ENCODE results near the gene TGDS. TPM values are rescaled to one million over a fixed set of nuclear protein-coding genes. Genes with fewer than 3 reads are reported as not detected.
A peak's percentile ranks its signal among the peaks of the same experiment; 100 is the strongest.

The TGDS gene
- total and polyA plus RNA-seq, 5 donors from 2014 or later: 6.1 to 21.2 (median 14.5) TPM

DNA sequence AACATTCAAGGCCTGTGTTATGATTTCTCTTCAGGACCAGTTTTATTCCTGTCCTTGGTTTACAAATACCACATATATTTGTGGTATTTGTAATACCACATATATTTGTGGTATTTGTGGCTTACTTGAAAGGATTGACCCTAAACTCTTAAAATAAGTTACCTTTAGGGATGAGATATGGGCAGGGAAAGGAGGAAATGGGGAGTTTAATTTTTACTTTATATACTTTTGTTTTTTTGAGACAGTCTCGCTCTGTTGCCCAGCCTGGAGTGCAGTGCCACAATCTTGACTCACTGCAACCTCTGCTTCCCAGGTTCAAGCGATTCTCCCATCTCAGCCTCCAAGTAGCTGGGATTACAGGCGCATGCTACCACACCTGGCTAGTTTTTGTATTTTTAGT is 2.3 kb upstream of the TGDS start:
- DNase-seq (no peak), ATAC-seq (ENCODE audit: low read depth in 2 of 2) (no peak)
- Histone ChIP-seq H3K27ac (ENCODE audit: insufficient read depth, low read length, poor library complexity, severe bottlenecking) (no peak overlapping the region), H3K27me3 (ENCODE audit: control insufficient read depth, insufficient read depth, low read length) (no peaks in the 10 kb centered on the region), H3K4me3 (ENCODE audit: low read depth, low read length) (no peak overlapping the region), H3K4me1 (ENCODE audit: control insufficient read depth, insufficient read depth, low read length, poor library complexity, severe bottlenecking) (peaks cover 33% of the 10 kb centered on the region), H3K9me3 (ENCODE audit: control insufficient read depth in 2 of 2, low read length in 2 of 2) (no peaks in the 10 kb centered on the region), H3K36me3 (ENCODE audit: control insufficient read depth, insufficient read depth, low read length) (no peaks in the 10 kb centered on the region)
- H3K4me1 Mint-ChIP-seq: peaks cover 37 to 53% (median 41%) of the 10 kb centered on the region in 4 donors
- no peaks in the 10 kb centered on the region for H3K36me3 Mint-ChIP-seq
- peak overlapping the region in 2 of 4 donors; percentile 38 to 73 for H3K4me3 Mint-ChIP-seq
- H3K9me3 Mint-ChIP-seq: peaks cover 0 to 1% (median 0%) of the 10 kb centered on the region in 7 donors
- H3K27me3 Mint-ChIP-seq: no peaks in the 10 kb centered on the region
- peak overlapping the region in 1 of 3 donors; percentile 25 for H3K27ac Mint-ChIP-seq

DNA sequence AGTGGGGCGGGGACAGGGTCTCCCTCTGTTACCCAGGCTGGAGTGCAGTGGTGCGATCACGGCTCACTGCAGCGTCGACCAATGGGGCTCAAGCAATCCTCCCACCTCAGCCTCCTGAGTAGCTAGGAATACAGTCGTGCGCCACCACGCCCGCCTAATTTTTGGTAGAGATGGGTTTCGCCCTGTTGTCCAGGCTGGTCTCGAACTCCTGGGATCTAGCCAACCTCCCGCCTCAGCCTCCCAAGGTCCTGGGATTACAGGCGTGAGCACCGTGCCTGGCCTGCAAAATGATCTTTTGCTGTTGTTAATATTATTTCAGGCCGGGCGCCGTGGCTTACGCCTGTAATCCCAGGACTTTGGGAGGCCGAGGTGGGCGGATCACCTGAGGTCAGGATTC is 621 bp upstream of the TGDS start:
- H3K4me3 Mint-ChIP-seq: peak overlapping the region; percentile 88 to 98 (median 96)
- H3K36me3 ChIP-seq (ENCODE audit: control insufficient read depth, insufficient read depth, low read length): peaks cover 10% of the 10 kb centered on the region
- peak overlapping the region; percentile 94 for H3K4me3 ChIP-seq (ENCODE audit: low read depth, low read length)
- no peak for ATAC-seq (ENCODE audit: low read depth in 2 of 2)
- peaks cover 29% of the 10 kb centered on the region for H3K4me1 ChIP-seq (ENCODE audit: control insufficient read depth, insufficient read depth, low read length, poor library complexity, severe bottlenecking)
- H3K36me3 Mint-ChIP-seq: peaks cover 7% of the 10 kb centered on the region
- H3K4me1 Mint-ChIP-seq: peaks cover 30 to 51% (median 37%) of the 10 kb centered on the region in 4 donors
- peak overlapping the region; percentile 74 for H3K27ac ChIP-seq (ENCODE audit: insufficient read depth, low read length, poor library complexity, severe bottlenecking)
- H3K9me3 ChIP-seq (ENCODE audit: control insufficient read depth in 2 of 2, low read length in 2 of 2): no peaks in the 10 kb centered on the region
- no peak for DNase-seq
- peak overlapping the region; percentile 86 to 97 (median 95) for H3K27ac Mint-ChIP-seq
- no peaks in the 10 kb centered on the region for H3K27me3 Mint-ChIP-seq
- H3K27me3 ChIP-seq (ENCODE audit: control insufficient read depth, insufficient read depth, low read length): no peaks in the 10 kb centered on the region
- H3K9me3 Mint-ChIP-seq: peaks cover 0 to 1% (median 0%) of the 10 kb centered on the region in 7 donors

DNA sequence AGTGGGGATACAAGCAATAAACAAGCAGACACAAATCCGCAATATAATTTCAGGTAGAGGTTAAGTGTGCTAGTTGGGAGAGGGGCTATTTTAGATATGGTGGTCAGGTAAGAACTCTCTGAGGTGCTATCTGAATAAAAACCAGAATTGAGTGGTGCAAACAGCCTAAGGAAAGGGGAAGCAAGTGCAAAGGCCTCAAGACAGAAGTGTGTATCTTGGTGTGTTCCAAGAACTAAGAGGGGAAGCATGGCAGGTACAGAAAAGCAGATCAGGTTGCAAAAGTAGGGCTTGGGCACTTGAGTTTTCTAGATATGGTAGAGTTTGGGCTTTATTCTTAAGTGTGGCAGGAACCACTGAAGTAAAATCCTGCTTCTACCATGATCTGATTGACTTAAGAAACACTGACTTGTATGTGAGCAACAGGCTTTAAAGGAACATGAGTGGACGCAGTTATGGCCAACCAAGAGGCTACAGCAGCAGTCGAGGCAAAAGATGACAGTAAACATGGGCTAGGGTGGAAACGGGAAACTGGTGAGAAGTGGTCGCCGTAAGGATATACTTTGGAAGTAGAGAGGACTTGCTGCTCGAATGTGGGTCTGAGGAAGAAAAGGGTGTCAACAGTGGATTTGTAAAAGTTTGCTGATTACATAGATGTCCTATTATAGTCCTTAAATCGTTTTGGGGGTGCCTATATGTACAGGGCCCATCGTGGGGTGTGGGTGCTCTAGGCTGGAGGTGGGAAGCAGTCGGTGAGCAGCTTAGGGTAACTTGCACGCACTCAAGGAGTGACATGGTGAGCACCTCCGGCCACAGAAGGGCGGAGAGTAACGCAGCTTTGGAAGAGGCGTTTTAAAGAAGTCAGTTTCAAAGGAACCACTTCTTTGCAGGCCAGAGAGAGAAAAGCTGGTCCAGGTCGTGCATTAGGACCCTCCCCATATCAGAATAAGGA is 677 bp downstream of the TGDS start:
- peaks cover 26 to 50% (median 38%) of the 10 kb centered on the region in 4 donors for H3K4me1 Mint-ChIP-seq
- peaks cover 34% of the 10 kb centered on the region for H3K4me1 ChIP-seq (ENCODE audit: control insufficient read depth, insufficient read depth, low read length, poor library complexity, severe bottlenecking)
- peak in 2 of 3 donors; percentile 4 to 62 for DNase-seq
- peak overlapping the region; percentile 86 to 97 (median 95) for H3K27ac Mint-ChIP-seq
- peaks cover 0 to 1% (median 0%) of the 10 kb centered on the region in 7 donors for H3K9me3 Mint-ChIP-seq
- H3K4me3 Mint-ChIP-seq: peak overlapping the region; percentile 88 to 98 (median 96)
- no peaks in the 10 kb centered on the region for H3K27me3 ChIP-seq (ENCODE audit: control insufficient read depth, insufficient read depth, low read length)
- H3K27me3 Mint-ChIP-seq: no peaks in the 10 kb centered on the region
- ATAC-seq (ENCODE audit: low read depth in 2 of 2): peak; percentile 32 to 37
- H3K27ac ChIP-seq (ENCODE audit: insufficient read depth, low read length, poor library complexity, severe bottlenecking): peak overlapping the region; percentile 74
- H3K9me3 ChIP-seq (ENCODE audit: control insufficient read depth in 2 of 2, low read length in 2 of 2): no peaks in the 10 kb centered on the region
- peaks cover 21% of the 10 kb centered on the region for H3K36me3 ChIP-seq (ENCODE audit: control insufficient read depth, insufficient read depth, low read length)
- H3K4me3 ChIP-seq (ENCODE audit: low read depth, low read length): peak overlapping the region; percentile 94
- H3K36me3 Mint-ChIP-seq: peaks cover 12% of the 10 kb centered on the region

DNA sequence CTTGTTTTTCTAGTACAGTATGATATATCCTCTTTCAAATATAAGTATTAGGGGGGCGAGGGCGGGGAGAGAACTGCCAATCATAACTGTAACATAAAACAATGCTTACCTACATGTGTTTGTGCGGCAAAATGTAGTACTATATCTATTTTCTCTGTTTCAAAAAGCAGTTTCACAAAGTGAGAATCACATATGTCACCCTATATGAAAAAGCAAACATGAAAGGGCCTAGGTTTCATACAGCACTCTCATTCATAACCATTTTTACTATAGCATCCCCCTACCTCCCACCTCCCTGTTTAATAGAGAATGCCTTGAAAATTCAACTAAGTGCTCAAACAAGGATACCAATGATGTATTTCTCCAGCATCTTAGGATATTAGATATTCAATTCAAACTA is 5.2 kb downstream of the TGDS start:
- peaks cover 33% of the 10 kb centered on the region for H3K4me1 ChIP-seq (ENCODE audit: control insufficient read depth, insufficient read depth, low read length, poor library complexity, severe bottlenecking)
- H3K36me3 Mint-ChIP-seq: peaks cover 35% of the 10 kb centered on the region
- no peaks in the 10 kb centered on the region for H3K9me3 ChIP-seq (ENCODE audit: control insufficient read depth in 2 of 2, low read length in 2 of 2)
- no peak for ATAC-seq (ENCODE audit: low read depth in 2 of 2)
- H3K4me3 Mint-ChIP-seq: peak overlapping the region in 1 of 4 donors; percentile 69
- no peak for DNase-seq
- H3K9me3 Mint-ChIP-seq: peaks cover 0 to 2% (median 0%) of the 10 kb centered on the region in 7 donors
- H3K27me3 ChIP-seq (ENCODE audit: control insufficient read depth, insufficient read depth, low read length): no peaks in the 10 kb centered on the region
- H3K27ac ChIP-seq (ENCODE audit: insufficient read depth, low read length, poor library complexity, severe bottlenecking): no peak overlapping the region
- peaks cover 39 to 67% (median 50%) of the 10 kb centered on the region in 4 donors for H3K4me1 Mint-ChIP-seq
- no peak overlapping the region for H3K4me3 ChIP-seq (ENCODE audit: low read depth, low read length)
- peak overlapping the region in 1 of 3 donors; percentile 53 for H3K27ac Mint-ChIP-seq
- peaks cover 33% of the 10 kb centered on the region for H3K36me3 ChIP-seq (ENCODE audit: control insufficient read depth, insufficient read depth, low read length)
- no peaks in the 10 kb centered on the region for H3K27me3 Mint-ChIP-seq

DNA sequence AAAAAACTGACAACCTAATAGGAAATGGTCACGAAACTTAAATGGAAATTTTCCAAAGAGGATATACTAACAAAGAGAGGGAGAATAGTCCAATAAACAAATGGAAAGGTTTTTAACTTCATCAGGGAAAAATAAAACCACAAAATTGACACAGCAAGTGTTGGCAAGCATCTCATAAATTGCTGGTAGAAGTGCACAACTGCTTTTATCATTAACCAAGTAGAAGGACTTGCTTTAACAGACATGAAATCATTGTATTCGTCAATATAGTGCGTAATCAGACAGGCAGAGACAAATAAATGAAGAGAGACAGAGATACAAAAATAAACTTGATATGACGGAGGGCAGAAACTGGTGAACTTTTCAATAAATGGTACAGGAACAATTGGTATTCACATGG is 7.4 kb downstream of the TGDS start:
- ATAC-seq (ENCODE audit: low read depth in 2 of 2) (no peak), DNase-seq (no peak)
- Histone ChIP-seq H3K4me1 (ENCODE audit: control insufficient read depth, insufficient read depth, low read length, poor library complexity, severe bottlenecking) (peaks cover 12% of the 10 kb centered on the region), H3K9me3 (ENCODE audit: control insufficient read depth in 2 of 2, low read length in 2 of 2) (no peaks in the 10 kb centered on the region), H3K27me3 (ENCODE audit: control insufficient read depth, insufficient read depth, low read length) (no peaks in the 10 kb centered on the region), H3K36me3 (ENCODE audit: control insufficient read depth, insufficient read depth, low read length) (peaks cover 43% of the 10 kb centered on the region), H3K4me3 (ENCODE audit: low read depth, low read length) (no peak overlapping the region), H3K27ac (ENCODE audit: insufficient read depth, low read length, poor library complexity, severe bottlenecking) (no peak overlapping the region)
- H3K4me1 Mint-ChIP-seq: peaks cover 25 to 48% (median 38%) of the 10 kb centered on the region in 4 donors
- no peaks in the 10 kb centered on the region for H3K27me3 Mint-ChIP-seq
- no peak overlapping the region for H3K27ac Mint-ChIP-seq
- peaks cover 0 to 2% (median 0%) of the 10 kb centered on the region in 7 donors for H3K9me3 Mint-ChIP-seq
- peaks cover 45% of the 10 kb centered on the region for H3K36me3 Mint-ChIP-seq
- no peak overlapping the region for H3K4me3 Mint-ChIP-seq

DNA sequence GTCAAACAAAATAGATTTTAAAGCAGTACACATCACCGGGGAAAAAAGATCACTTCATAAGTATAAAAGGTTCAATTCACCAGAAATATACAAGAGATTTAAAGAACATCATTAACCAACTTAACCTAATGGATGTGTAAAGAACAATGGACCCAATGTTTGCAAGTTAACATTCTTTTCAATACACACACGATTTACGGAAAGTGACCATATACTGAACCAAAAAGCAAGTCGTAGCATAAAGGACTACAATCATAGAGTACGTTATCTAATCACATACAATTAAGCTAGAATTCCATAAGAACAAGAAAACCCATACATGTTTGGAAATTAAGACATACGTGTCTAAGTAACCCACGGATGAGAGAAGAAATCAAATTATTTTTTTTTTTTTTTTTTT is 9.6 kb downstream of the TGDS start:
- no peaks in the 10 kb centered on the region for H3K9me3 ChIP-seq (ENCODE audit: control insufficient read depth in 2 of 2, low read length in 2 of 2)
- DNase-seq (no peak), ATAC-seq (ENCODE audit: low read depth in 2 of 2) (no peak)
- H3K4me3 Mint-ChIP-seq: no peak overlapping the region
- peaks cover 0 to 2% (median 0%) of the 10 kb centered on the region in 7 donors for H3K9me3 Mint-ChIP-seq
- no peak overlapping the region for H3K4me3 ChIP-seq (ENCODE audit: low read depth, low read length)
- H3K27me3 Mint-ChIP-seq: no peaks in the 10 kb centered on the region
- H3K36me3 Mint-ChIP-seq: peaks cover 51% of the 10 kb centered on the region
- H3K4me1 Mint-ChIP-seq: peaks cover 25 to 40% (median 33%) of the 10 kb centered on the region in 4 donors
- H3K36me3 ChIP-seq (ENCODE audit: control insufficient read depth, insufficient read depth, low read length): peaks cover 50% of the 10 kb centered on the region
- H3K27ac Mint-ChIP-seq: no peak overlapping the region
- peaks cover 8% of the 10 kb centered on the region for H3K4me1 ChIP-seq (ENCODE audit: control insufficient read depth, insufficient read depth, low read length, poor library complexity, severe bottlenecking)
- H3K27me3 ChIP-seq (ENCODE audit: control insufficient read depth, insufficient read depth, low read length): no peaks in the 10 kb centered on the region
- H3K27ac ChIP-seq (ENCODE audit: insufficient read depth, low read length, poor library complexity, severe bottlenecking): no peak overlapping the region

DNA sequence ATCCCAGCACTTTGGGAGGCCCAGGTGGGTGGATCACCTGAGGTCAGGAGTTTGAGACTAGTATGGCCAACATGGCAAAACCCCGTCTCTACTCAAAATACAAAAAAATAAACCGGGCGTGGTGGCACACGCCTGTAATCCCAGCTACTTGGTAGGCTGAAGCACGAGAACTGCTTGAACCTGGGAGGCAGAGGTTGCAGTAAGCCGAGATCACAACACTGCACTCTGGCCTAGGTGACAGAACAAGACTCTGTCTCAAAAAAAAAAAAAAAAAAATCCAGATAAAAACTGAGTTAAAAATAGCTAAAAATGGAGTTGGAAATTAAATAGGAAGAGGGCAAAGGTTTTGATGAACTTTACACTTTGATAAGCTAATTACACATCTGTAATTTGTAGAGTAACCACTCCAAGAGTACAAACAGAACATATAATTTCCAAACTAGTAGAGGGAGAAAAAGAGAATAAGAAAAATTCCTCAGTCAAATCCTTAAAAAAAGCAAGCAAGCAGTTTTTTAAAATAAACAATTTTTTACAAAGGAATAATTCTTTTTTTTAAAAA is 10.3 kb downstream of the TGDS start:
- Histone ChIP-seq H3K4me3 (ENCODE audit: low read depth, low read length) (no peak overlapping the region), H3K27me3 (ENCODE audit: control insufficient read depth, insufficient read depth, low read length) (no peaks in the 10 kb centered on the region), H3K9me3 (ENCODE audit: control insufficient read depth in 2 of 2, low read length in 2 of 2) (no peaks in the 10 kb centered on the region), H3K27ac (ENCODE audit: insufficient read depth, low read length, poor library complexity, severe bottlenecking) (no peak overlapping the region), H3K36me3 (ENCODE audit: control insufficient read depth, insufficient read depth, low read length) (peaks cover 51% of the 10 kb centered on the region), H3K4me1 (ENCODE audit: control insufficient read depth, insufficient read depth, low read length, poor library complexity, severe bottlenecking) (peaks cover 4% of the 10 kb centered on the region)
- Mint-ChIP-seq H3K4me3 (no peak overlapping the region), H3K9me3 (peaks cover 0 to 2% (median 0%) of the 10 kb centered on the region in 7 donors), H3K27ac (no peak overlapping the region), H3K36me3 (peaks cover 55% of the 10 kb centered on the region), H3K4me1 (peaks cover 24 to 34% (median 30%) of the 10 kb centered on the region in 4 donors), H3K27me3 (no peaks in the 10 kb centered on the region)
- DNase-seq (no peak), ATAC-seq (ENCODE audit: low read depth in 2 of 2) (no peak)
